Left ventricle myocardium inferior (tissue), 1 donor: ENCODE data around the gene RTF1. TPM values are rescaled to one million over a fixed set of nuclear protein-coding genes. Genes with fewer than 3 reads are reported as not detected.
A peak's percentile ranks its signal among the peaks of the same experiment; 100 is the strongest.

ENCODE experiments used
- DNase-seq: peaks from one replicate; pipeline ENCODE4 v3.0.0-alpha.2; 2020
- H3K27ac ChIP-seq: fragments of 200-600 bp; replicated peaks from 2 replicates; pipeline ENCODE4 v1.8.0; 2021
- H3K27me3 ChIP-seq: fragments of 200-600 bp; 2 replicates; pipeline ENCODE4 v1.8.0; 2021; ENCODE audit warnings: low read depth
- H3K36me3 ChIP-seq: fragments of 200-600 bp; 2 replicates; pipeline ENCODE4 v1.8.0; 2021
- H3K4me1 ChIP-seq: fragments of 200-600 bp; 2 replicates; pipeline ENCODE4 v1.8.0; 2021
- H3K4me3 ChIP-seq: fragments of 200-600 bp; 2 replicates; pipeline ENCODE4 v1.8.0; 2021; ENCODE audit warnings: mild to moderate bottlenecking, moderate library complexity
- H3K9me3 ChIP-seq: fragments of 200-600 bp; replicated peaks from 2 replicates; pipeline ENCODE4 v1.8.0; 2021
- CTCF ChIP-seq: fragments of 200-600 bp; IDR thresholded peaks from 2 replicates; pipeline ENCODE4 v1.8.0; 2021; ENCODE audit warnings: antibody characterized with exemption, mild to moderate bottlenecking, borderline replicate concordance
- intact Hi-C: fragments of 100-400 bp; cut with micrococcal nuclease; formaldehyde crosslinking; loops from one replicate; pipeline ENCODE4 v1.11.0; 2022
- total RNA-seq: library from RNA; stranded (reverse); fragmentation: NEBNext Ultra II Directional; extraction: Animal tissue kit (Norgen Biotek cat#: 25700); gene quantifications from one replicate; pipeline ENCODE4 v1.2.1, GENCODE V29; 2021
- donor health status: DM: no; HTN: yes; CAD: no; lungs with severe emphysema.

RTF1 gene
- total RNA-seq, 1 donor from 2014 or later, result 23.4 TPM

DNA sequence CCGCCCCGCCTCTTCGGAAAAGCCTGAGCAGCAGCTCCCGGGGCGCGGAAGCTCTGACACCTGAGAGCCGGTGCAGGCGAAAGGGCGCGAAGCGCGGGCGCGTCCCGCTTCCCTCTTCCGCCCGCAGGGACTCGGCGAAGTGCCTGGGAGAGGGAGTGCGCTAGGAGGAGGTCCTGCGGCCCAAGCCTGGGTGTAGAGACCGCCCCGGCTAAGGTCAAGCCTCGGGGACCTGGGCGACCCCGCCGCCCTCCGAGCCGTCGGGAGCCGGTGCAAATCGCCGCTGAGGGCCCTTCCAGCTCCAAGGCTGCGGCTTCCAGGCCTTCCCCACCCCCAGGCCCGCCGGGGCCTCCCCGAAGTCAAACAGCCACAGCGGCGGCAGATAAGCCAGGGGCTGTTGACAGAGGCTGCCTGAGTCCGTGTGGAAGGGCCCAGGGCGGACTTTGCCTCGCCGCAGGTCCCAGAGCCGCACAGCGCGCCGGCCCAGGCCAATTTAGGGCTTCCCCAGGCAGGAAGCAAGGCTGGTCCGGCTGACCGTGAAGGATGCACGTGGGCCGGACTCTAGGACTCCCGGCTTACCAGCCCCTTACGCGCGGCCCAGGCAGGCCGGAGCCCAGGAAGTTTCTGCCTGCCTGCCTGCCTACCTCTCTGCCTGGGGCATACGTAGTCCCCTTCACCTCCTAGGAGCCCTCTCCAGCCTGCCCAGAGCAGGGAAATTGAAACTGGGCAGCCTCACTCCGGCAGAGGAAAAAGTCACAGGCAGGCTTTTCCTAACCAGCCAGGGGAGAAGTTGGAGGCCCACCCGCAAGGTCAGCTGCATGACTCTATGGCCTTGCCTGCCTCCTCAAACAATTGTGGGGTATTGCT is 79.1 kb downstream of the RTF1 start:
- TF ChIP-seq CTCF, result no peak
- Histone ChIP-seq H3K27ac (no peak overlapping the region), H3K36me3 (no peaks in the 10 kb centered on the region), H3K4me3 (peak overlapping the region; percentile 86), H3K4me1 (peaks cover 40% of the 10 kb centered on the region), H3K27me3 (peaks cover 72% of the 10 kb centered on the region), H3K9me3 (no peaks in the 10 kb centered on the region)
- DNase-seq, result no peak
- intact Hi-C loops, result no loop called here

DNA sequence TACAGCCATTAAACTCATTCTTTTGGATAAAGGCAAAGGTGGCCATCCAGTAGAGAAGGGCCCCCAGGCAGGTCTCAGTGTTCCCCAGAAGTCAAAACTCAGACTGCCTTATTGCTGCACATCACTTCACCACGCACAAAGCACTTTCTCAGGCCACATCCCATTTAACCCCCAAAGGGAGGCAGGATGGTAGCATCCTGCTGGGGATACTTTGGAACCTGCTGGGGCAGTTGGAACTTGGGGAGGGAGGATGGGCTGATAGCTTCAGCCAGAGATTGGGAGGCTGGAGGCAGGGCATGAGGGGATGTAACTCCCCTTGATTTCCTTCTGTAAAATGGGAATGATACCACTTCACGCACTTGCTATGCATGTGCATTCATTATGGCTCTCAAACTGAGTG is 81.8 kb downstream of the RTF1 start:
- no peak for TF ChIP-seq CTCF
- Histone ChIP-seq H3K9me3 (no peaks in the 10 kb centered on the region), H3K27ac (no peak overlapping the region), H3K27me3 (peaks cover 90% of the 10 kb centered on the region), H3K36me3 (no peaks in the 10 kb centered on the region), H3K4me1 (peaks cover 48% of the 10 kb centered on the region), H3K4me3 (no peak overlapping the region)
- no peak for DNase-seq
- intact Hi-C loops, result no loop called here

DNA sequence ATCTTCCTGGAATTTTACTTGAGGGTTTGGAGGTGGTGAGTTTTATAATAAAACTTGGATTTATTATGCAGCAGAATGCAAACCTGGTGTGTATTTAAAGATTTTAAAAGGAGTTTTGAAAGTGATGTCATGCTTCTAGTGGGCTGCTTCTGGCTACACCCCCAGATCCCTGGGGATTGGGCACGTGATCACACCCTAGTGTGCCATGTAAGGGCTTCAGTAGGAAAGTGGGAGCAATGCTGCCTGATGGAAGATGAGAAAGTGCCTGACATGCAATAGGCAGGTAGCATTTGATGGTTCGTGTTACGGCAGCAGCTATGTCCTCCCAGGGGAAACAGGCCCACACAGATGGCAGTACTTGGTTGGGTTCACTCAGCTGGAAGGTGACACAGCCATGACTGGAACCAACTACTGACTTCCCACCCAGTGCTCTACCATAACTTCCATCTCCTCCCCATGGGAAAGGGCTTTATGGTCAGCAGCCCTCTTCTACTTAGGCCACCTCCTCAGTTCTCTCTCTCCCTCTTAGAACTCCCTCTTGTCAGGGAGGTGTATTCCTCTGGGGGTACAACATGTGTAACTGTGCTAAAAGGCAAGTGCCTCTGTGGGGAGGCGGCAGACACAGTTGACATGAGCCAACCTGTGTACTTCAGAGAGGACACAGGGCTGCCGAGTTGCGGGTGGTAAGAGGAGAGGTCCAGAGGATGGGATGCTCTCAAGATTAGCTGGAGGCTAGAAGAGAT is 82.4 kb downstream of the RTF1 start:
- peaks cover 43% of the 10 kb centered on the region for H3K4me1 ChIP-seq
- no peak for DNase-seq
- H3K36me3 ChIP-seq, result no peaks in the 10 kb centered on the region
- H3K27me3 ChIP-seq, result peaks cover 91% of the 10 kb centered on the region
- no peaks in the 10 kb centered on the region for H3K9me3 ChIP-seq
- H3K27ac ChIP-seq, result no peak overlapping the region
- intact Hi-C loops, result no loop called here
- H3K4me3 ChIP-seq, result no peak overlapping the region
- TF ChIP-seq CTCF, result no peak

DNA sequence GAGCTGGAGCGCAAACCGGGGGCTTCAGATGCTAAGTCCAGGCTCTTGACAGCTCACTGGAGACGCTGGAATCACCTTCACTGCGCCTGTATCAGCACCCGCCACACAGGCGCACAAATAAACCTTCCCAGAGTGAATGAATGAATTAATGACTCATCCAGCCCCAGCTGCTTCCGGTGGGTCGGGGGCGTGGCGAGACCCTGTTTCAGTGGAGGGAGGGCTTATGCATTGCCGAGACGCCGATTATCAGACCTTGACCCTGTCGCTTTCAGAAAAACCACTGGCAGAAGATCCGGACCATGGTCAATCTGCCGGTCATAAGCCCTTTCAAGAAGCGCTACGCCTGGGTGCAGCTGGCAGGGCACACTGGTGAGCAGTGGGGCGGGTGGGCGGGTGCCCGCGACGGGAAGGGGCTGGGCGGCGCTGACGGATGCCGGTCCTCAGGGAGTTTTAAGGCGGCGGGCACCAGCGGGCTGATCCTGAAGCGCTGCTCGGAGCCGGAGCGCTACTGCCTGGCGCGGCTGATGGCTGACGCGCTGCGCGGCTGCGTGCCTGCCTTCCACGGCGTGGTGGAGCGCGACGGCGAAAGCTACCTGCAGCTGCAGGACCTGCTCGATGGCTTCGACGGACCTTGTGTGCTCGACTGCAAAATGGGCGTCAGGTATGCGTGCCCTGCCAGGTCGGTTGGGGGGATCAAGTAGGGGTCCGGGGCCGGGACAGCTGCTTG is 84.5 kb downstream of the RTF1 start:
- intact Hi-C loops, result no loop called here
- no peak for TF ChIP-seq CTCF
- H3K36me3 ChIP-seq, result no peaks in the 10 kb centered on the region
- DNase-seq, result no peak
- H3K27ac ChIP-seq, result no peak overlapping the region
- no peaks in the 10 kb centered on the region for H3K9me3 ChIP-seq
- H3K27me3 ChIP-seq, result peaks cover 80% of the 10 kb centered on the region
- peak overlapping the region; percentile 52 for H3K4me3 ChIP-seq
- peaks cover 24% of the 10 kb centered on the region for H3K4me1 ChIP-seq
